WERI-Rb-1 (cell line): ENCODE results near the gene FFAR4.

Experiments
- DNase-seq: peaks from one replicate; pipeline ENCODE4 v3.0.0-alpha.2; 2020
- H3K27ac ChIP-seq: fragments of 250-450 bp; sonication (Bioruptor Pico); 2 replicates; pipeline ENCODE4 v1.5.1; 2020; ENCODE audit warnings: mild to moderate bottlenecking, moderate library complexity
- H3K27me3 ChIP-seq: fragments of 250-450 bp; sonication (Bioruptor Pico); 2 replicates; pipeline ENCODE4 v1.5.1; 2021; ENCODE audit warnings: mild to moderate bottlenecking, low read depth, moderate library complexity; ENCODE audit not compliant: insufficient read depth, severe bottlenecking
- H3K36me3 ChIP-seq: fragments of 250-450 bp; sonication (Bioruptor Pico); 2 replicates; pipeline ENCODE4 v1.5.1; 2020; ENCODE audit warnings: mild to moderate bottlenecking, moderate library complexity
- H3K4me3 ChIP-seq: 2 replicates; pipeline ENCODE4 v1.5.1; 2011; ENCODE audit warnings: low read depth, mild to moderate bottlenecking, control low read depth, low read length
- H3K9me3 ChIP-seq: fragments of 250-450 bp; sonication (Bioruptor Pico); 2 replicates; pipeline ENCODE4 v1.5.1; 2021; ENCODE audit warnings: mild to moderate bottlenecking, moderate library complexity; ENCODE audit not compliant: severe bottlenecking
- TF ChIP-seq, protein P1 (sequence below): IDR thresholded peaks from 2 replicates; pipeline ENCODE4 v1.5.1; 2011; ENCODE audit warnings: low read depth, mild to moderate bottlenecking, control low read depth, inconsistent platforms, low read length

FFAR4 gene

GRCh38 chr10:93630625-93631557 is 64.4 kb downstream of the FFAR4 start:
- TF ChIP-seq, protein P1, sequence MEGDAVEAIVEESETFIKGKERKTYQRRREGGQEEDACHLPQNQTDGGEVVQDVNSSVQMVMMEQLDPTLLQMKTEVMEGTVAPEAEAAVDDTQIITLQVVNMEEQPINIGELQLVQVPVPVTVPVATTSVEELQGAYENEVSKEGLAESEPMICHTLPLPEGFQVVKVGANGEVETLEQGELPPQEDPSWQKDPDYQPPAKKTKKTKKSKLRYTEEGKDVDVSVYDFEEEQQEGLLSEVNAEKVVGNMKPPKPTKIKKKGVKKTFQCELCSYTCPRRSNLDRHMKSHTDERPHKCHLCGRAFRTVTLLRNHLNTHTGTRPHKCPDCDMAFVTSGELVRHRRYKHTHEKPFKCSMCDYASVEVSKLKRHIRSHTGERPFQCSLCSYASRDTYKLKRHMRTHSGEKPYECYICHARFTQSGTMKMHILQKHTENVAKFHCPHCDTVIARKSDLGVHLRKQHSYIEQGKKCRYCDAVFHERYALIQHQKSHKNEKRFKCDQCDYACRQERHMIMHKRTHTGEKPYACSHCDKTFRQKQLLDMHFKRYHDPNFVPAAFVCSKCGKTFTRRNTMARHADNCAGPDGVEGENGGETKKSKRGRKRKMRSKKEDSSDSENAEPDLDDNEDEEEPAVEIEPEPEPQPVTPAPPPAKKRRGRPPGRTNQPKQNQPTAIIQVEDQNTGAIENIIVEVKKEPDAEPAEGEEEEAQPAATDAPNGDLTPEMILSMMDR: no peak
- Histone ChIP-seq H3K27ac (peak overlapping the region; percentile 64), H3K9me3 (no peaks in the 10 kb centered on the region), H3K4me3 (no peak overlapping the region), H3K36me3 (peaks cover 7% of the 10 kb centered on the region; the same call in 1 of the 2 replicates), H3K27me3 (no peaks in the 10 kb centered on the region)
- DNase-seq: peak; percentile 38
